IMR-90 (cell line): ENCODE results near the gene MACROD1. TPM values are rescaled to one million over a fixed set of nuclear protein-coding genes. Genes with fewer than 3 reads are reported as not detected.

ENCODE experiments used
- ATAC-seq: fragments of 200-7000 bp; cut with Tn5 transposase; 2 replicates; pipeline ENCODE4 v1.9.1; 2020; ENCODE audit warnings: low read depth, mild to moderate bottlenecking, moderate library complexity
- BruUV-seq: library from RNA; stranded (reverse); fragments of 400-500 nt; replicated peaks from 2 replicates; lab custom pipeline; 2021; lab: Mats Ljungman, UMichigan
- CTCF ChIA-PET: fragments of 300-600 bp; formaldehyde crosslinking; extraction: SDS; loops from one replicate; lab custom pipeline; 2021; ENCODE audit warnings: antibody characterized with exemption; lab: Yijun Ruan, JAX
- POLR2A ChIA-PET: fragments of 300-600 bp; sonication (Branson Sonifier 250); formaldehyde crosslinking; loops from one replicate; lab custom pipeline; 2022; ENCODE audit warnings: antibody characterized with exemption; ENCODE audit not compliant: unreplicated experiment; lab: Charles Lee
- DNase-seq: peaks from one replicate; pipeline ENCODE4 v3.0.0; 2013
- H2AFZ ChIP-seq: replicated peaks from 2 replicates; pipeline ENCODE3; 2013; ENCODE audit warnings: low read length, mild to moderate bottlenecking; ENCODE audit not compliant: poor library complexity
- H2AK5ac ChIP-seq: 2 replicates; pipeline ENCODE4 v1.6.1; 2013; ENCODE audit warnings: low read depth, low read length, inconsistent platforms
- H2AK9ac ChIP-seq: replicated peaks from 2 replicates; pipeline ENCODE3; 2013; ENCODE audit warnings: mild to moderate bottlenecking, low read depth, low read length, moderate library complexity; ENCODE audit not compliant: poor library complexity
- H2BK120ac ChIP-seq: 2 replicates; pipeline ENCODE4 v1.6.1; 2013; ENCODE audit warnings: low read depth, low read length, inconsistent platforms
- H2BK15ac ChIP-seq: 3 replicates; pipeline ENCODE4 v1.6.1; 2013; ENCODE audit warnings: low read depth, low read length, inconsistent platforms
- H2BK20ac ChIP-seq: 2 replicates; pipeline ENCODE4 v1.6.1; 2013; ENCODE audit warnings: low read depth, mild to moderate bottlenecking, inconsistent platforms, low read length, moderate library complexity
- H2BK5ac ChIP-seq: 2 replicates; pipeline ENCODE4 v1.6.1; 2013; ENCODE audit warnings: mild to moderate bottlenecking, low read depth, low read length, inconsistent platforms; ENCODE audit not compliant: poor library complexity, severe bottlenecking
- H3K14ac ChIP-seq: replicated peaks from 2 replicates; pipeline ENCODE4 v1.6.1; 2013; ENCODE audit warnings: low read depth, low read length, inconsistent platforms
- H3K18ac ChIP-seq: 2 replicates; pipeline ENCODE4 v1.6.1; 2013; ENCODE audit warnings: low read depth, low read length, control low read depth
- H3K23ac ChIP-seq: 2 replicates; pipeline ENCODE4 v1.6.1; 2013; ENCODE audit warnings: low read depth, low read length, inconsistent platforms
- H3K27ac ChIP-seq: 2 replicates; pipeline ENCODE4 v1.5.1; 2013; ENCODE audit warnings: mild to moderate bottlenecking, control low read depth, low read length; ENCODE audit not compliant: insufficient read depth
- H3K27me3 ChIP-seq: 2 replicates; pipeline ENCODE4 v1.6.1; 2013; ENCODE audit warnings: low read length; ENCODE audit not compliant: control insufficient read depth, insufficient read depth
- H3K36me3 ChIP-seq: 2 replicates; pipeline ENCODE4 v1.6.1; 2013; ENCODE audit warnings: low read length, mixed read lengths; ENCODE audit not compliant: control insufficient read depth, insufficient read depth
- H3K4ac ChIP-seq: 2 replicates; pipeline ENCODE4 v1.6.1; 2013; ENCODE audit warnings: low read depth, low read length, inconsistent platforms
- H3K4me1 ChIP-seq: 2 replicates; pipeline ENCODE4 v1.6.1; 2013; ENCODE audit warnings: low read length, mixed read lengths; ENCODE audit not compliant: control insufficient read depth, insufficient read depth
- H3K4me2 ChIP-seq: 2 replicates; pipeline ENCODE4 v1.6.1; 2013; ENCODE audit warnings: low read depth, mild to moderate bottlenecking, control low read depth, low read length, moderate library complexity
- H3K4me3 ChIP-seq: 2 replicates; pipeline ENCODE4 v1.5.1; 2013; ENCODE audit warnings: low read depth, mild to moderate bottlenecking, control low read depth, low read length, moderate library complexity; ENCODE audit not compliant: insufficient read depth
- H3K56ac ChIP-seq: 2 replicates; pipeline ENCODE4 v1.6.1; 2013; ENCODE audit warnings: low read length, inconsistent platforms; ENCODE audit not compliant: insufficient read depth; ENCODE audit errors: extremely low read depth
- H3K79me1 ChIP-seq, 2 experiments: 2 replicates each; pipeline ENCODE4 v1.6.1; 2013; ENCODE audit warnings: low read length in 2 of 2, inconsistent platforms in 1 of 2, low read depth in 1 of 2
- H3K9ac ChIP-seq: 2 replicates; pipeline ENCODE4 v1.6.1; 2013; ENCODE audit warnings: low read depth, low read length, control low read depth
- H3K9me1 ChIP-seq: 2 replicates; pipeline ENCODE4 v1.6.1; 2013; ENCODE audit warnings: low read length, inconsistent platforms; ENCODE audit not compliant: insufficient read depth
- H3K9me3 ChIP-seq: 2 replicates; pipeline ENCODE4 v1.6.1; 2013; ENCODE audit warnings: low read length; ENCODE audit not compliant: control insufficient read depth, insufficient read depth
- H4K20me1 ChIP-seq: 2 replicates; pipeline ENCODE4 v1.6.1; 2013; ENCODE audit warnings: low read length, inconsistent platforms; ENCODE audit not compliant: insufficient read depth
- H4K5ac ChIP-seq: 2 replicates; pipeline ENCODE4 v1.6.1; 2013; ENCODE audit warnings: mild to moderate bottlenecking, low read depth, low read length, control low read depth
- H4K8ac ChIP-seq, 2 experiments: 2 replicates each; pipeline ENCODE4 v1.6.1; 2013; ENCODE audit warnings: low read depth in 2 of 2, low read length in 2 of 2, control low read depth in 1 of 2, inconsistent platforms in 1 of 2
- H4K91ac ChIP-seq: 2 replicates; pipeline ENCODE4 v1.6.1; 2013; ENCODE audit warnings: low read depth, low read length, inconsistent platforms; ENCODE audit not compliant: insufficient read depth
- BHLHE40 ChIP-seq: fragments of 150-350 bp; IDR thresholded peaks from 2 replicates; pipeline ENCODE4 v1.6.1; 2016; ENCODE audit warnings: mild to moderate bottlenecking, low read depth, low read length
- ELK1 ChIP-seq: fragments of 150-350 bp; IDR thresholded peaks from 2 replicates; pipeline ENCODE4 v1.6.1; 2016; ENCODE audit warnings: low read depth, mild to moderate bottlenecking, low read length, moderate library complexity, borderline replicate concordance
- FOS ChIP-seq: fragments of 150-350 bp; IDR thresholded peaks from 2 replicates; pipeline ENCODE4 v1.6.1; 2016; ENCODE audit warnings: low read depth, low read length
- NFE2L2 ChIP-seq: fragments of 150-350 bp; IDR thresholded peaks from 2 replicates; pipeline ENCODE4 v1.6.1; 2016; ENCODE audit warnings: low read depth, mild to moderate bottlenecking, low read length
- POLR2A ChIP-seq: IDR thresholded peaks from 2 replicates; pipeline ENCODE4 v1.6.1; 2012; ENCODE audit warnings: mild to moderate bottlenecking, low read depth, low read length
- RCOR1 ChIP-seq: IDR thresholded peaks from 2 replicates; pipeline ENCODE4 v1.6.1; 2012; ENCODE audit warnings: mild to moderate bottlenecking, low read length, improper control_type of control experiment; ENCODE audit not compliant: insufficient replicate concordance
- USF2 ChIP-seq: fragments of 150-350 bp; IDR thresholded peaks from 2 replicates; pipeline ENCODE4 v1.6.1; 2017; ENCODE audit warnings: mild to moderate bottlenecking, antibody characterized with exemption, low read length, low read depth
- WGBS, 2 experiments: methylation state at CpG; one replicate each; pipeline versions ENCODE4 v1.1.5 to v1.1.7; 2013; ENCODE audit warnings: missing lambda C conversion rate in 2 of 2; ENCODE audit not compliant: insufficient read length in 1 of 2; ENCODE audit errors: extremely low coverage in 2 of 2; 5-methylcytosine and 5-hydroxymethylcytosine counted together
- dilution Hi-C: fragments of 300-500 bp; cut with HindIII; formaldehyde crosslinking; loops from one replicate; pipeline ENCODE4 v1.14.3; 2018; ENCODE audit warnings: low sequenced_read_pairs; ENCODE audit not compliant: unreplicated experiment
- in situ Hi-C: fragments of 300-500 bp; cut with MboI; formaldehyde crosslinking; loops from 3 replicates; pipeline ENCODE4 v1.14.3; 2019; ENCODE audit warnings: low sequenced_read_pairs, inconsistent platforms, mixed read lengths
- intact Hi-C: fragments of 100-400 bp; cut with micrococcal nuclease; formaldehyde crosslinking; loops from 2 replicates; pipeline ENCODE4 v1.10.0; 2022
- polyA plus RNA-seq, 3 experiments: library from polyadenylated mRNA; depleted of rRNA; stranded (reverse); fragments of >200 nt; gene quantifications; 2 replicates each; pipeline ENCODE4 v1.2.3, GENCODE V29; 2012; ENCODE audit warnings: low replicate concordance in 1 of 3
- total RNA-seq: library from RNA; depleted of rRNA; stranded (reverse); fragments of >200 nt; gene quantifications from 2 replicates; pipeline ENCODE4 v1.2.3, GENCODE V29; 2012

The MACROD1 gene
- total and polyA plus RNA-seq, 2 of the 4 experiments (the other 2 are of a cell fraction): 2.5 to 9.3 TPM

DNA sequence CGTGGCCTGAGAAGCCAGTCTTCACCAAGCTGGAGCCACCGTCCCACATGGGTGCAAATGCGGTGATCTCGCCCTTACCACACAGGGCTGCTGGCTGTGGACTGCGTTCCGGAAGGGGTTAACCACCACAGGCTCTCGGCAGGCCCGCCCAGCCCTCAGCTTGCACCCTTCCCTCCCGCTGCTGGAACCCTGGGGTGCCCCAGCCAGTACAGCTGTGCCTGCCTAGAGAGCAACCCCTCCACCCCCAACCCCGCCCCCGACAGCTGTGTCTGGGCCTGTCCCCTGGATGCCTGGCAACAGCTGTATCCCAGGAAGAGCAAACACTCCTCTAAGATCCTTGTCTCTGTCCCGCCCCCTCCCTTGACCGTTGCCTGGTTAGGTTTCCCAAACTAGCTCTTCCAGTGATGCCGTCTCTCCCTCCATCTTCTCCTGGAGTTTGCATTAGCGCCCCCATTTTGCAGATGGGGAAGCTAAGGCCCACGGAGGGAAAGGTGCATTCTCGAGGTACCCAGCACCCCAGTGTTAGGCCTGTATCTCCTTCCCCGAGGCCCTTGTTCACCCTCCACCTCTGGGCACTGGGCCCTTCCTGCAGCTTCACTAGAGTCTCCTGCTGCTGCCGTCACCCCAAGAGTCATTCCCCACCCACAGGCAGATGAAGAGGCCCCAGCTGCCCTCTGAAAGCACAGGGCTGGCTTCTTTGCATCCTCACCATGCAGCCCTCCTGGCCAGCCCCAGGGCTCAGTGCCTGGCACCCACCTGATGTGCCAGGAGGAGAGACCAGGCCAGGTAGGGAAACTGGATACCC lies 204.1 kb downstream of the MACROD1 start:
- H3K4ac ChIP-seq: no peak overlapping the region; the same call in 1 of the 2 replicates
- no peak overlapping the region; the same call in 1 of the 2 replicates for H3K9ac ChIP-seq
- ATAC-seq (peak; percentile 88), DNase-seq (peak; percentile 31)
- no peak overlapping the region for H3K4me3 ChIP-seq
- H3K36me3 ChIP-seq: no peaks in the 10 kb centered on the region; the same call in 1 of the 2 replicates
- H2BK120ac ChIP-seq: no peak overlapping the region
- no peak overlapping the region for H2BK20ac ChIP-seq
- TF ChIP-seq POLR2A: no peak
- TF ChIP-seq ELK1: no peak
- no peak for TF ChIP-seq FOS
- TF ChIP-seq RCOR1: no peak
- TF ChIP-seq NFE2L2: no peak
- no peak for TF ChIP-seq BHLHE40
- TF ChIP-seq USF2: no peak
- no peak overlapping the region for H3K27ac ChIP-seq
- H3K18ac ChIP-seq: no peak overlapping the region; the same call in 1 of the 2 replicates
- H4K20me1 ChIP-seq: no peaks in the 10 kb centered on the region
- H2AK5ac ChIP-seq: no peak overlapping the region
- no peak overlapping the region for H3K14ac ChIP-seq
- dilution Hi-C loops (no loop called here), intact Hi-C loops (no loop called here), in situ Hi-C loops (no loop called here)
- H3K79me1 ChIP-seq: no peaks in the 10 kb centered on the region
- no peaks in the 10 kb centered on the region for H3K9me3 ChIP-seq
- peak overlapping the region; percentile 40 for H2AFZ ChIP-seq
- 0 out of 4 replicates have a peak overlapping the region, but pooled peaks of 1 of the 2 experiments have one; percentile 39 for H4K8ac ChIP-seq
- 59% methylated on average over 5 of the region's 19 CpGs; no CpG with 5 or more reads in 1 of the 2 experiments for WGBS, 2 experiments
- H3K27me3 ChIP-seq: no peaks in the 10 kb centered on the region
- no peak overlapping the region for H4K91ac ChIP-seq
- CTCF ChIA-PET: interaction anchor here (0.6 to 0.7 kb wide), 2 partner anchors 18 to 179 kb away, joined by 3 read pairs; no protein-coding TSS in a partner anchor
- POLR2A ChIA-PET: interaction anchor here (0.6 kb wide), 1 partner anchor 26 kb away, joined by 7 read pairs; no protein-coding TSS in a partner anchor
- H2AK9ac ChIP-seq: no peak overlapping the region
- peaks cover 7% of the 10 kb centered on the region; the same call in 1 of the 2 replicates for H3K4me1 ChIP-seq
- H3K56ac ChIP-seq: no peak overlapping the region
- no peak overlapping the region for H2BK15ac ChIP-seq
- H2BK5ac ChIP-seq: no peak overlapping the region
- H4K5ac ChIP-seq: no peak overlapping the region; the same call in 1 of the 2 replicates
- no peaks in the 10 kb centered on the region for H3K9me1 ChIP-seq
- no peak overlapping the region for H3K23ac ChIP-seq
- no TSS peak for BruUV-seq
- H3K4me2 ChIP-seq: no peak overlapping the region; the same call in 1 of the 2 replicates
